ENCODE results near the gene PAPSS2.

- no peak for TF ChIP-seq POLR2AphosphoS5 (IDR thresholded peaks at IDR 0.05)
- TF ChIP-seq EP300 (IDR thresholded peaks at IDR 0.05; ENCODE audit: low read depth): no peak
These were observed 23.7 kb downstream of the PAPSS2 start for GRCh38 chr10:87683356-87683755.

Data from transverse colon (tissue), 3 donors.